ENCODE measurements around the gene KLF5.
"Not testable (repeated sequence)": the region's sequence is repeated elsewhere in the genome, so short reads cannot be mapped to it uniquely, and the experiment has no call there.

The KLF5 gene

GRCh38 chr13:73058736-73059459 is at the start of gene KLF5:
TSS of gene KLF5 (plus strand) at chr13:73059005. CDS start at chr13:73059328, 323 bp downstream.
- DNase-seq (ENCODE audit: low read depth): peak; percentile 92

- no peak for DNase-seq (ENCODE audit: low read depth)
Measured at GRCh38 chr13:73011751-73012150, 47.1 kb upstream of the KLF5 start.

GRCh38 chr13:73015805-73016204 is 43.0 kb upstream of the KLF5 start:
- DNase-seq (ENCODE audit: low read depth): no peak

GRCh38 chr13:73018336-73018735 is 40.5 kb upstream of the KLF5 start:
- DNase-seq (ENCODE audit: low read depth): no peak

GRCh38 chr13:73025217-73026012 is 33.4 kb upstream of the KLF5 start:
- no peak for DNase-seq (ENCODE audit: low read depth)

GRCh38 chr13:73034901-73035300 is 23.9 kb upstream of the KLF5 start:
- DNase-seq (ENCODE audit: low read depth): no peak

- DNase-seq (ENCODE audit: low read depth): no peak
Measured at GRCh38 chr13:73035660-73036059, 23.1 kb upstream of the KLF5 start.

GRCh38 chr13:73036566-73036965 is 22.2 kb upstream of the KLF5 start:
- DNase-seq (ENCODE audit: low read depth): no peak

GRCh38 chr13:73038064-73038463 is 20.7 kb upstream of the KLF5 start:
- no peak for DNase-seq (ENCODE audit: low read depth)

GRCh38 chr13:73039201-73040108 is 19.4 kb upstream of the KLF5 start:
- DNase-seq (ENCODE audit: low read depth): no peak

- DNase-seq (ENCODE audit: low read depth): no peak
Measured at GRCh38 chr13:73040484-73040883, 18.3 kb upstream of the KLF5 start.

GRCh38 chr13:73040968-73041596 is 17.7 kb upstream of the KLF5 start:
- DNase-seq (ENCODE audit: low read depth): no peak

GRCh38 chr13:73045031-73045430 is 13.8 kb upstream of the KLF5 start:
- DNase-seq (ENCODE audit: low read depth): no peak

- not testable (repeated sequence) for DNase-seq (ENCODE audit: low read depth)
Measured at GRCh38 chr13:73048615-73049014, 10.2 kb upstream of the KLF5 start.

GRCh38 chr13:73054712-73055111 is 4.1 kb upstream of the KLF5 start:
- no peak for DNase-seq (ENCODE audit: low read depth)

- DNase-seq (ENCODE audit: low read depth): no peak
Measured at GRCh38 chr13:73055813-73056564, 2.8 kb upstream of the KLF5 start.

GRCh38 chr13:73056565-73056962 is 2.2 kb upstream of the KLF5 start:
- no peak for DNase-seq (ENCODE audit: low read depth)

- DNase-seq (ENCODE audit: low read depth): no peak
Measured at GRCh38 chr13:73057284-73058063, 1.3 kb upstream of the KLF5 start.

GRCh38 chr13:73058064-73058313 is 816 bp upstream of the KLF5 start:
- no peak for DNase-seq (ENCODE audit: low read depth)

GRCh38 chr13:73058432-73058735 is 421 bp upstream of the KLF5 start:
- DNase-seq (ENCODE audit: low read depth): no peak

Data from activated T-helper 1 cell treated with Interleukin-2 at 50 U/mL for 16 hours (primary cell).